DOHH2 (cell line): ENCODE measurements around the gene HVCN1.
A peak's percentile ranks its signal among the peaks of the same experiment; 100 is the strongest.

Experiments used
- H3F3A ChIP-seq: fragments of 200-600 bp; sonication (generic), shearing (Covaris generic); 2 replicates; pipeline ENCODE4 v1.6.0; 2016; ENCODE audit warnings: antibody characterized with exemption, mild to moderate bottlenecking; ENCODE audit not compliant: control insufficient read depth, insufficient read depth
- H3K27ac ChIP-seq: fragments of 200-600 bp; sonication (generic); 2 replicates; pipeline ENCODE4 v1.5.1; 2014; ENCODE audit warnings: low read depth, mild to moderate bottlenecking, low read length, moderate library complexity
- H3K27me3 ChIP-seq: fragments of 200-600 bp; sonication (generic); 2 replicates; pipeline ENCODE4 v1.6.1; 2014; ENCODE audit warnings: mild to moderate bottlenecking, low read length, mixed read lengths; ENCODE audit not compliant: control insufficient read depth
- H3K36me3 ChIP-seq: fragments of 200-600 bp; sonication (generic); 2 replicates; pipeline ENCODE4 v1.6.1; 2014; ENCODE audit warnings: mild to moderate bottlenecking, low read length, moderate library complexity, mixed read lengths; ENCODE audit not compliant: control insufficient read depth
- H3K4me1 ChIP-seq: fragments of 200-600 bp; sonication (generic); 2 replicates; pipeline ENCODE4 v1.6.1; 2014; ENCODE audit warnings: mild to moderate bottlenecking, low read length, mixed read lengths; ENCODE audit not compliant: control insufficient read depth
- H3K4me2 ChIP-seq: fragments of 200-600 bp; sonication (generic); 2 replicates; pipeline ENCODE4 v1.6.0; 2014; ENCODE audit warnings: mild to moderate bottlenecking, low read length, moderate library complexity
- H3K4me3 ChIP-seq: fragments of 200-600 bp; sonication (generic); 2 replicates; pipeline ENCODE4 v1.5.1; 2014; ENCODE audit warnings: mild to moderate bottlenecking, low read length, mixed read lengths
- H3K79me2 ChIP-seq: fragments of 200-600 bp; sonication (generic); 2 replicates; pipeline ENCODE4 v1.6.1; 2014; ENCODE audit warnings: mild to moderate bottlenecking, low read length, mixed read lengths; ENCODE audit not compliant: control insufficient read depth
- H3K9me2 ChIP-seq: fragments of 200-600 bp; sonication (generic); replicated peaks from 2 replicates; pipeline ENCODE4 v1.6.1; 2014; ENCODE audit warnings: mild to moderate bottlenecking, low read length, mixed read lengths; ENCODE audit not compliant: control insufficient read depth
- H3K9me3 ChIP-seq: fragments of 200-600 bp; sonication (generic); 2 replicates; pipeline ENCODE4 v1.6.1; 2014; ENCODE audit warnings: antibody characterized with exemption, low read length, mixed read lengths; ENCODE audit not compliant: control insufficient read depth, insufficient read depth
- H4K20me1 ChIP-seq: fragments of 200-600 bp; sonication (generic); 2 replicates; pipeline ENCODE4 v1.6.0; 2014; ENCODE audit warnings: low read depth, mild to moderate bottlenecking, antibody characterized with exemption, low read length, moderate library complexity; ENCODE audit not compliant: control insufficient read depth, insufficient read depth
- EZH2phosphoT487 ChIP-seq: fragments of 200-600 bp; sonication (generic); IDR thresholded peaks from 2 replicates; pipeline ENCODE4 v1.6.1; 2017; ENCODE audit warnings: borderline replicate concordance, mild to moderate bottlenecking, antibody characterized with exemption, low read length, moderate library complexity, mixed read lengths
- TF ChIP-seq, protein P1 (sequence below): fragments of 200-600 bp; sonication (generic); IDR thresholded peaks from one replicate; pipeline ENCODE4 v1.5.1; 2014; ENCODE audit warnings: antibody characterized with exemption, mild to moderate bottlenecking, low read depth, low read length; ENCODE audit not compliant: poor library complexity, severe bottlenecking

Gene HVCN1

GRCh38 chr12:110689281-110690126, 589 bp upstream of the HVCN1 start:
- Histone ChIP-seq H3K4me1 (peaks cover 94% of the 10 kb centered on the region), H3K4me3 (peak overlapping the region; percentile 98), H3K9me3 (no peaks in the 10 kb centered on the region), H3F3A (peaks cover 14% of the 10 kb centered on the region), H3K9me2 (no peaks in the 10 kb centered on the region), H4K20me1 (0 out of 2 replicates have a peak, but pooled peaks cover 6% of the 10 kb centered on the region), H3K27me3 (no peaks in the 10 kb centered on the region), H3K27ac (peak overlapping the region; percentile 93), H3K4me2 (peak overlapping the region; percentile 100), H3K79me2 (peaks cover 43% of the 10 kb centered on the region), H3K36me3 (peaks cover 41% of the 10 kb centered on the region)
- TF ChIP-seq, protein P1, sequence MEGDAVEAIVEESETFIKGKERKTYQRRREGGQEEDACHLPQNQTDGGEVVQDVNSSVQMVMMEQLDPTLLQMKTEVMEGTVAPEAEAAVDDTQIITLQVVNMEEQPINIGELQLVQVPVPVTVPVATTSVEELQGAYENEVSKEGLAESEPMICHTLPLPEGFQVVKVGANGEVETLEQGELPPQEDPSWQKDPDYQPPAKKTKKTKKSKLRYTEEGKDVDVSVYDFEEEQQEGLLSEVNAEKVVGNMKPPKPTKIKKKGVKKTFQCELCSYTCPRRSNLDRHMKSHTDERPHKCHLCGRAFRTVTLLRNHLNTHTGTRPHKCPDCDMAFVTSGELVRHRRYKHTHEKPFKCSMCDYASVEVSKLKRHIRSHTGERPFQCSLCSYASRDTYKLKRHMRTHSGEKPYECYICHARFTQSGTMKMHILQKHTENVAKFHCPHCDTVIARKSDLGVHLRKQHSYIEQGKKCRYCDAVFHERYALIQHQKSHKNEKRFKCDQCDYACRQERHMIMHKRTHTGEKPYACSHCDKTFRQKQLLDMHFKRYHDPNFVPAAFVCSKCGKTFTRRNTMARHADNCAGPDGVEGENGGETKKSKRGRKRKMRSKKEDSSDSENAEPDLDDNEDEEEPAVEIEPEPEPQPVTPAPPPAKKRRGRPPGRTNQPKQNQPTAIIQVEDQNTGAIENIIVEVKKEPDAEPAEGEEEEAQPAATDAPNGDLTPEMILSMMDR, result no peak
- no peak for TF ChIP-seq EZH2phosphoT487

DNA sequence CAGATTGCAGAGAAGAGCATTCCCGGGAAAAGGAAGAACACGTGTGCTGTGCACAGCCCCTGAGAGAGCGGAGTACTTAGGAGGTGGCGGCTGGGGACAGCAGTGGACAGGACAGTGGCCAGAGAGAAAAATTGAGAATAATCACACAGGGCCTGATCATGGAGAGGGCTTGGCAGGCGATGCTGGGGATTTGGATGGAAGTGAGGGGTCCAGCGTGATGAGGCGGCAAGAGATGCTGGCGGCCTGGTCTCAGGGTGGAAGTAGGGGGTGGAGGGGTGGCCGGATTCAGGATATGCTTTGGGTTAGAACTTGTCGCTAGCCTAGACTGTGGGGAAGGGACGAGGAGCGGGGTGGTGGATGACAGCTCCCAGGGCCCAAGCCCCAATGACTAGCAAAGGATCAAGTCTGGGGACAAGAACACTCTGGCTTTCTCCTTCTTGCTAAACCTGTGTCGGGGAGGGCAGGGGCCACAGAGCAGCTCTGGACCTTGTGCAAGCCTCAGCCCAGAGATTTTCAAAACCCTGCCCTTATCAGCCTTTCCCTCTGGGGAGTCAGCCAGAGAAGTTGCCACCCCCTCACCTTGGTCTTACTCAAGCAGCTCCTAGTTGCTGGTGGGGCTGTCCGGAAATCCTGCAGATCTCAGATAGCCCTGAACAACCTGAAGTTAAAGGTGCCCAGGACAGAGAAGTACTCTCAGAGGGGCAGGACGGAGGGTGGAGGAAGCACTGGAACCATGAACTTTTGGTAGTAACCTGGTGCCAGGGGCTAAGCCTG, 1.3 kb downstream of the HVCN1 start:
- Histone ChIP-seq H3K4me1 (peaks cover 89% of the 10 kb centered on the region), H3K4me3 (peak overlapping the region; percentile 98), H3K9me3 (no peaks in the 10 kb centered on the region), H3K9me2 (no peaks in the 10 kb centered on the region), H3K27ac (peak overlapping the region; percentile 93), H3K4me2 (peak overlapping the region; percentile 100), H3F3A (peaks cover 19% of the 10 kb centered on the region), H4K20me1 (0 out of 2 replicates have a peak, but pooled peaks cover 6% of the 10 kb centered on the region), H3K36me3 (peaks cover 54% of the 10 kb centered on the region), H3K27me3 (no peaks in the 10 kb centered on the region), H3K79me2 (peaks cover 49% of the 10 kb centered on the region)
- no peak for TF ChIP-seq EZH2phosphoT487
- TF ChIP-seq, protein P1, result no peak

DNA sequence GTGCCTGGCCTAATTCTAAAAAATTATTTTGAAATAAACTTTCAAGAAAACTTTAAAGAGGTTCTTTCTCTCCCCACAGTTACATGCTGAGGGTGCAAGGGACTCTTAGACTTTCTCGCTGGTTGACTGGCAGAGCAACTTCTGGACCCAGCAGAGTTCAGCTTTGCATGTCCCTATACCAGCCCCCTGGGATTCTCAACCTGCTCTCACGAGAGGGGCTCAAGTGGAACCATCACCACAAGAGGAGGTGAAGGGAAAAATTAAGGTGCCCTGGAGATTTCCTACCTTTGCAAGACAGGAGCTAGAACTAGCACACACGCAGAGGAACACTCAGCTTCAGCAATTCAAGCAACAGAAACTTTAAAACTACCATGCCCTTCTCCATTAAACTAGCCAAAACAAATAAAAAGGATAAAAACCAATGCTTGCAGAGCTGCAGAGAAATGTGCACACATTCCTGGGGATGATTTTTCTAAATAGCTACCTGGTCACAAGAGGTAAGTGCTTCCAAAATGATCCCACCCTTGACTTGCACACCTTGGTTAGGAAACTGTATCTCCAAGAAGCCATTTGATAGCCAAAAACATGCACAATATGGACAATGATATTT, 2.5 kb downstream of the HVCN1 start:
- peak overlapping the region; percentile 98 for H3K4me3 ChIP-seq
- peaks cover 49% of the 10 kb centered on the region for H3K79me2 ChIP-seq
- no peaks in the 10 kb centered on the region for H3K9me3 ChIP-seq
- H3K36me3 ChIP-seq, result peaks cover 63% of the 10 kb centered on the region
- H3F3A ChIP-seq, result peaks cover 21% of the 10 kb centered on the region
- no peaks in the 10 kb centered on the region for H3K27me3 ChIP-seq
- H3K27ac ChIP-seq, result peak overlapping the region; percentile 93; the same call in 1 of the 2 replicates
- peaks cover 89% of the 10 kb centered on the region for H3K4me1 ChIP-seq
- no peaks in the 10 kb centered on the region for H3K9me2 ChIP-seq
- H4K20me1 ChIP-seq, result 0 out of 2 replicates have a peak, but pooled peaks cover 6% of the 10 kb centered on the region
- TF ChIP-seq, protein P1, result no peak
- TF ChIP-seq EZH2phosphoT487, result no peak
- H3K4me2 ChIP-seq, result peak overlapping the region; percentile 100
